Measurements from ENCODE around the gene PPAT. TPM values are rescaled to one million over a fixed set of nuclear protein-coding genes. Genes with fewer than 3 reads are reported as not detected.
"Not testable (repeated sequence)": the region's sequence is repeated elsewhere in the genome, so short reads cannot be mapped to it uniquely, and the experiment has no call there.

PPAT gene
- total and polyA plus RNA-seq, 9 donors: 10.9 to 15.6 (median 11.9) TPM

DNA sequence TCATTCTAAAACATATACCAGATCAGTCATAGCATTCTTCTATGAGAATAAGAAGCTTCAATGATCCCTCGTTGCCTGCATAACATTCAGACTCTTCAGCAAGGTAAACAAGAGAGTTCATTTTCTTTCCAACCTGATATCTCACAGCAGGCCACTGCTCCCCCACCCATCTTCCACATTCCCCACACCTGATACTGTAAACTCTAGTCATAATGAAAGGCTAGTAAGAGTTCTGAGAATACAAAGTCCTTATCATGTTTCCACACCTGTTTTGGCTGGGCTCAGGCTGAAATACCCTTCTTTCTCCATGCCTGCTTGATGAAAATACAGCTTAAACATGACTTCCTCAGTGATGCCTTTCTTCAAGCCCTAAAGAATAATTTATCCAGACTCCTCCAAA is 45.9 kb downstream of the PPAT start:
- Histone ChIP-seq H3K9me3 (replicated peaks; ENCODE audit: control insufficient read depth, low read depth, low read length) (no peaks in the 10 kb centered on the region), H3K27ac (ENCODE audit: low read length) (no peak overlapping the region), H3K4me1 (ENCODE audit: control insufficient read depth, insufficient read depth, low read length) (peaks cover 5% of the 10 kb centered on the region), H3K36me3 (ENCODE audit: control insufficient read depth, insufficient read depth, low read length) (peaks cover 2% of the 10 kb centered on the region), H3K4me3 (ENCODE audit: low read length) (no peak overlapping the region), H3K27me3 (ENCODE audit: control insufficient read depth, insufficient read depth, low read length) (no peaks in the 10 kb centered on the region)
- WGBS (ENCODE audit: insufficient coverage): no CpG with 5 or more reads among the region's 1 CpG
- no peak for DNase-seq

DNA sequence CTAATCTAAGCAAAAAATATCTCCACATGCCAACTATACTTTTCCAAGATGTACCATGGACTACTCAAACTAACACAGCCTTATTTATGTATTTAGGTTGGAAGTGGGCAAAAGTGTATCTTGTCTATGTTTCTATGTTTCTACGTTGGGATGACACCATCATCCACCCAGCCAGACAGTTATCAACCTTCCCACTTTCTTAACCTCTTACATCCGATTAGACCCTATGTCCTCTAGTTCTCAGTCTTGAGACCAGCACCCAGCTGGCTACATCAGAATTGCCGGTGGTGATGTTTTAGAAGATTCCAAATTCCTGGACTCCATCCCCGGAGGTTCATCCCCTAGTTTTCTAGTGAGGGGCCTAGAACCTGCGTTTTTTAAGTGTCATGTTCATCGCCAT is 47.1 kb downstream of the PPAT start:
- H3K4me3 ChIP-seq (ENCODE audit: low read length): peak overlapping the region; percentile 94
- 24% methylated on average over 4 of the region's 6 CpGs for WGBS (ENCODE audit: insufficient coverage)
- no peaks in the 10 kb centered on the region for H3K27me3 ChIP-seq (ENCODE audit: control insufficient read depth, insufficient read depth, low read length)
- H3K4me1 ChIP-seq (ENCODE audit: control insufficient read depth, insufficient read depth, low read length): peaks cover 5% of the 10 kb centered on the region
- peak; percentile 27 for DNase-seq
- no peaks in the 10 kb centered on the region for H3K9me3 ChIP-seq (replicated peaks; ENCODE audit: control insufficient read depth, low read depth, low read length)
- H3K36me3 ChIP-seq (ENCODE audit: control insufficient read depth, insufficient read depth, low read length): peaks cover 2% of the 10 kb centered on the region
- H3K27ac ChIP-seq (ENCODE audit: low read length): peak overlapping the region; percentile 99

- peaks cover 2% of the 10 kb centered on the region for H3K36me3 ChIP-seq (ENCODE audit: control insufficient read depth, insufficient read depth, low read length)
- WGBS (ENCODE audit: insufficient coverage): under 1% methylated on average over 49 of the region's 57 CpGs
- H3K4me3 ChIP-seq (ENCODE audit: low read length): peak within 1 kb of the TSS; percentile 94
- no peaks in the 10 kb centered on the region for H3K9me3 ChIP-seq (replicated peaks; ENCODE audit: control insufficient read depth, low read depth, low read length)
- H3K4me1 ChIP-seq (ENCODE audit: control insufficient read depth, insufficient read depth, low read length): peaks cover 5% of the 10 kb centered on the region
- H3K27me3 ChIP-seq (ENCODE audit: control insufficient read depth, insufficient read depth, low read length): no peaks in the 10 kb centered on the region
- DNase-seq: peak; percentile 98
- H3K27ac ChIP-seq (ENCODE audit: low read length): peak within 1 kb of the TSS; percentile 99
Observed at GRCh38 chr4:56387023-56388001, 48.1 kb downstream of the PPAT start, which contains the start of gene AASDH. Gene AASDH (minus strand): TSS chr4:56387491. CDS start chr4:56384299, 3,192 bp downstream.

GRCh38 chr4:56386091-56386490 is 49.3 kb downstream of the PPAT start:
- Histone ChIP-seq H3K9me3 (replicated peaks; ENCODE audit: control insufficient read depth, low read depth, low read length) (no peaks in the 10 kb centered on the region), H3K27ac (ENCODE audit: low read length) (peak overlapping the region; percentile 57), H3K4me3 (ENCODE audit: low read length) (no peak overlapping the region), H3K4me1 (ENCODE audit: control insufficient read depth, insufficient read depth, low read length) (peaks cover 5% of the 10 kb centered on the region), H3K27me3 (ENCODE audit: control insufficient read depth, insufficient read depth, low read length) (no peaks in the 10 kb centered on the region), H3K36me3 (ENCODE audit: control insufficient read depth, insufficient read depth, low read length) (peaks cover 2% of the 10 kb centered on the region)
- WGBS (ENCODE audit: insufficient coverage): 100% methylated on average over 2 of the region's 4 CpGs
- DNase-seq: no peak

GRCh38 chr4:56375458-56375857 is 60.0 kb downstream of the PPAT start:
- H3K36me3 ChIP-seq (ENCODE audit: control insufficient read depth, insufficient read depth, low read length): peaks cover 4% of the 10 kb centered on the region
- H3K9me3 ChIP-seq (replicated peaks; ENCODE audit: control insufficient read depth, low read depth, low read length): no peaks in the 10 kb centered on the region
- 67% methylated on average over 2 of the region's 2 CpGs for WGBS (ENCODE audit: insufficient coverage)
- H3K4me3 ChIP-seq (ENCODE audit: low read length): no peak overlapping the region
- H3K4me1 ChIP-seq (ENCODE audit: control insufficient read depth, insufficient read depth, low read length): no peaks in the 10 kb centered on the region
- H3K27me3 ChIP-seq (ENCODE audit: control insufficient read depth, insufficient read depth, low read length): no peaks in the 10 kb centered on the region
- no peak for DNase-seq
- H3K27ac ChIP-seq (ENCODE audit: low read length): no peak overlapping the region

- no peaks in the 10 kb centered on the region for H3K4me1 ChIP-seq (ENCODE audit: control insufficient read depth, insufficient read depth, low read length)
- H3K27me3 ChIP-seq (ENCODE audit: control insufficient read depth, insufficient read depth, low read length): no peaks in the 10 kb centered on the region
- 78% methylated on average over 1 of the region's 1 CpG for WGBS (ENCODE audit: insufficient coverage)
- H3K9me3 ChIP-seq (replicated peaks; ENCODE audit: control insufficient read depth, low read depth, low read length): no peaks in the 10 kb centered on the region
- peaks cover 9% of the 10 kb centered on the region for H3K36me3 ChIP-seq (ENCODE audit: control insufficient read depth, insufficient read depth, low read length)
- H3K27ac ChIP-seq (ENCODE audit: low read length): no peak overlapping the region
- no peak overlapping the region for H3K4me3 ChIP-seq (ENCODE audit: low read length)
- no peak for DNase-seq
Observed at GRCh38 chr4:56374956-56375355, 60.5 kb downstream of the PPAT start.

DNA sequence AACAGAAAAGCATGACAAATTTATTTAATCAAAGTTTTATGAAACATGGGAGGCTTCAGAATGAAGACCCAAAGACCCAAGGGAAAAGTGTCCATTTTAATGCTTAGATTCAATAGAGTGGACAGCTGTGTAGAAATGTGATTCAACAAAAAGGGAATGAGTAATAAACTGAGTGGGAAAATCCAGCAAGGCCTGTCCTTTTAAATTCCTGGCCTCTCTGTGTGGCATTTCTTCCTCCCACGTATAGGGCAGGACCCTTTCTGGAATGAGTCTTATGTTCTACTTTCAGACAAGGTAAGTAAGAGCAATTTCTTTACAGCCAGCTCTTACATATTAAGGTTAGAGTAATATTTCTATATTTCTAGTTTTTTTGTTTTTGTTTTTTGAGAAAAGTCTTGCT is 62.6 kb downstream of the PPAT start:
- Histone ChIP-seq H3K36me3 (ENCODE audit: control insufficient read depth, insufficient read depth, low read length) (peaks cover 11% of the 10 kb centered on the region), H3K27ac (ENCODE audit: low read length) (no peak overlapping the region), H3K27me3 (ENCODE audit: control insufficient read depth, insufficient read depth, low read length) (no peaks in the 10 kb centered on the region), H3K4me3 (ENCODE audit: low read length) (no peak overlapping the region), H3K4me1 (ENCODE audit: control insufficient read depth, insufficient read depth, low read length) (no peaks in the 10 kb centered on the region), H3K9me3 (replicated peaks; ENCODE audit: control insufficient read depth, low read depth, low read length) (no peaks in the 10 kb centered on the region)
- no CpG with 5 or more reads among the region's 1 CpG for WGBS (ENCODE audit: insufficient coverage)
- no peak for DNase-seq

DNA sequence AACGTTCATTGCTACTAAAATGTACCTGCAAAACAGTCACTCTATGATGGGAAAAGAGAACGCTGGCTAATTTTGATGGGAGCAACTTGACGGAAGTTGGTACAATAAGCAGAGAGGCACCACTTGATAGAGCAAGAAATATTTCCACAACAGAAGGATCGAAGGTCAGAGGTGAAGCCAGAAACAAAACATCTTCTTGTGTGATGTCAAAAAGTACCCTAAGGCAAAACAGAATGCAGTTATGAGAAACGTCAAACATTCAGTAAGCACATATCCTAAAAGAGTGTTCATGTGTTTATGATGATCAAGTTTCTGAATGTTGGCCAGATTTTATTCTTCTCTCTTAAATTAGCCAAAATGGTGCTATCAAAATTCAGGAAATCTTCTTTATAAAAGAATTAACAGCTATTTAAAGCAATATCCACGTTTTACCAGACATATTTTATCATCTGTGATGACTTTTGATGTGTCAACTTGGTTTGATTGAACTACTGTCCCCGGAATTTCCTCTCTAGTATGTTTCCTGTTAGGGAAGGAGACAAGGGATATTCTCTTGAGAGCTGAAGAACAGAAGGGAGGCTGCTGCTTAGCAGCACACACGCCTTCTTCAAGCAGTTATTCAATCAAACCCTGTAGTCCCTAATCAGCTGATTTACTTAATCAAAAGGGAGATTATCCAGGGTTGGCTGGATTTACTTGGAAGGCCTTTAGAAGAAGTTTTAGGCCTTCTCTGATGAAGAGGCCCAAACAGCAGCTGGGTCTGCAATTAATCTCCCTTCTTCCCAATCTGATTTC is 63.8 kb downstream of the PPAT start:
- H3K4me1 ChIP-seq (ENCODE audit: control insufficient read depth, insufficient read depth, low read length): no peaks in the 10 kb centered on the region
- no peaks in the 10 kb centered on the region for H3K9me3 ChIP-seq (replicated peaks; ENCODE audit: control insufficient read depth, low read depth, low read length)
- DNase-seq: no peak
- no peaks in the 10 kb centered on the region for H3K27me3 ChIP-seq (ENCODE audit: control insufficient read depth, insufficient read depth, low read length)
- WGBS (ENCODE audit: insufficient coverage): 100% methylated on average over 1 of the region's 8 CpGs
- H3K27ac ChIP-seq (ENCODE audit: low read length): no peak overlapping the region
- H3K4me3 ChIP-seq (ENCODE audit: low read length): no peak overlapping the region
- H3K36me3 ChIP-seq (ENCODE audit: control insufficient read depth, insufficient read depth, low read length): peaks cover 7% of the 10 kb centered on the region

- DNase-seq: no peak
- Histone ChIP-seq H3K9me3 (replicated peaks; ENCODE audit: control insufficient read depth, low read depth, low read length) (no peaks in the 10 kb centered on the region), H3K36me3 (ENCODE audit: control insufficient read depth, insufficient read depth, low read length) (peaks cover 7% of the 10 kb centered on the region), H3K27ac (ENCODE audit: low read length) (no peak overlapping the region), H3K4me3 (ENCODE audit: low read length) (no peak overlapping the region), H3K4me1 (ENCODE audit: control insufficient read depth, insufficient read depth, low read length) (no peaks in the 10 kb centered on the region), H3K27me3 (ENCODE audit: control insufficient read depth, insufficient read depth, low read length) (no peaks in the 10 kb centered on the region)
- WGBS (ENCODE audit: insufficient coverage): no CpG with 5 or more reads among the region's 3 CpGs
Observed at GRCh38 chr4:56370377-56370776, 65.0 kb downstream of the PPAT start.

DNA sequence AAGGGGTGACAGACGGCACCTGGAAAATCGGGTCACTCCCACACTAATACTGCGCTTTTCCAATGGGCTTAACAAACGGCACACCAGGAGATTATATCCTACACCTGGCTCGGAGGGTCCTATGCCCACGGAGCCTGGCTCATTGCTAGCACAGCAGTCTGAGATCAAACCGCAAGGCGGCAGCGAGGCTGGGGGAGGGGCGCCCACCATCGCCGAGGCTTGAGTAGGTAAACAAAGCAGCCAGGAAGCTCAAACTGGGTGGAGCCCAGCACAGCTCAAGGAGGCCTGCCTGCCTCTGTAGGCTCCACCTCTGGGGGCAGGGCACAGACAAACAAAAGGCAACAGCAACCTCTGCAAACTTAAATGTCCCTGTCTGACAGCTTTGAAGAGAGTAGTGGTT is 72.4 kb downstream of the PPAT start:
- WGBS (ENCODE audit: insufficient coverage): 94% methylated on average over 9 of the region's 12 CpGs

More for the DNA sequence above, 72.4 kb downstream of the PPAT start:
- not testable (repeated sequence) for H3K9me3 ChIP-seq (replicated peaks; ENCODE audit: control insufficient read depth, low read depth, low read length); H3K4me1 ChIP-seq (ENCODE audit: control insufficient read depth, insufficient read depth, low read length); H3K27me3 ChIP-seq (ENCODE audit: control insufficient read depth, insufficient read depth, low read length); H3K36me3 ChIP-seq (ENCODE audit: control insufficient read depth, insufficient read depth, low read length); H3K4me3 ChIP-seq (ENCODE audit: low read length); DNase-seq; H3K27ac ChIP-seq (ENCODE audit: low read length)
